ENCODE data around the gene SSTR5.

SSTR5 gene

DNA sequence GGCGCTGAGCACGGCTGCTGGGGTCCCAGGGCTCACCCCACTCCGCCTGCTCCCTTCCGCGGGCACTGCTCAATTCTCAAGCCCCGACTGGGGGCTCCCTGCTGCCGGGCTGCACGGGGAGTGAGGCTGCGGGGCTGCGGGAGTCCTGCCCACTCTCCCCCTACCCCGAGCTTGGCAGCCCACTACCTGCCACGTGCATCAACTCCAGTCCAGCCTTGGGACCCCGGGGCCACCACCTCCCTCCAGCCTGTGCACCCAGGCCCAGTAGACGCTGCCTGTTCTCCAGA lies 43.3 kb upstream of the SSTR5 start:
- H3K4ac ChIP-seq (ENCODE audit: low read depth, low read length): no peak overlapping the region
- no peak overlapping the region for H2AFZ ChIP-seq (ENCODE audit: insufficient read depth, low read length, poor library complexity)
- H3K27ac ChIP-seq (ENCODE audit: low read depth, low read length): no peak overlapping the region
- peaks cover 23% of the 10 kb centered on the region for H3K9me3 ChIP-seq (ENCODE audit: insufficient read depth, low read depth, low read length)
- H3K14ac ChIP-seq (ENCODE audit: low read length): no peak overlapping the region
- no CpG with 5 or more reads among the region's 14 CpGs for WGBS (ENCODE audit: extremely low coverage, insufficient coverage, insufficient read length)
- H4K12ac ChIP-seq (ENCODE audit: low read depth, low read length): no peak overlapping the region
- no peak overlapping the region for H4K8ac ChIP-seq (ENCODE audit: low read depth, low read length)
- H3K18ac ChIP-seq (ENCODE audit: low read length): no peak overlapping the region
- no peaks in the 10 kb centered on the region for H3K27me3 ChIP-seq (ENCODE audit: insufficient read depth, low read length)
- H3K4me1 ChIP-seq (ENCODE audit: control insufficient read depth in 1 of 2, insufficient read depth in 2 of 2, low read length in 2 of 2): no peaks in the 10 kb centered on the region
- no peaks in the 10 kb centered on the region for H3K79me1 ChIP-seq (ENCODE audit: low read length)
- no peaks in the 10 kb centered on the region for H3K79me2 ChIP-seq (ENCODE audit: control insufficient read depth, insufficient read depth, low read length, poor library complexity)
- no peak overlapping the region for H3K23ac ChIP-seq (ENCODE audit: low read length)
- no peak overlapping the region for H2BK5ac ChIP-seq (ENCODE audit: low read depth, low read length, poor library complexity)
- no peak overlapping the region for H3K4me3 ChIP-seq (ENCODE audit: low read depth, low read length)
- no peak overlapping the region for H3K4me2 ChIP-seq (ENCODE audit: low read length)
- H2BK12ac ChIP-seq (ENCODE audit: low read length): no peak overlapping the region
- H2BK120ac ChIP-seq (ENCODE audit: insufficient read depth, low read length, poor library complexity): no peak overlapping the region
- DNase-seq: no peak
- H3K36me3 ChIP-seq (ENCODE audit: control insufficient read depth in 1 of 2, insufficient read depth in 2 of 2, low read length in 2 of 2): no peaks in the 10 kb centered on the region
- H2AK5ac ChIP-seq (ENCODE audit: low read length): no peak overlapping the region
- H4K91ac ChIP-seq (ENCODE audit: low read depth, low read length): no peak overlapping the region
- H3K9ac ChIP-seq (ENCODE audit: low read length): no peak overlapping the region

DNA sequence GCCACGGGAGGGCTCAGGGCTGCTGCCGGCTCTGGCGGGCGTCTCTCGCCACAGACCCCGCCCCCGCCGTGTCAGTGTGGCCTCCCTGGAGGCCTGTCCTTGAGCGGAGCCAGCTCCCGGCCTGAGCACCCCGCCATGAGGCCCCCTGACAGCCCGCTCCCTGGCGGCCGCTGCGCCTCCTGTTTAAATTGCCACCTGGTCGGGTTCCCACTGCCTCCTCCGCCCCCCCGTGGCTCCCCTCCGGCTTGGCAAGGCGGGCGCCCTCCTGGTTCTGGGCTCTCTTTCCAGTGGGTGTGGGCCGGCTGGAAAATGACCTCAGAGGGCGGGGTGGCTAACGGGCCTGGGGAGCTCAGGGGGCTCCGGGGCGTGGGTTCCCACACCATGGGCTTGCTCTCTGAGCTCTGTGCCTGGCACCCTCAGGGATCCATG lies 42.1 kb upstream of the SSTR5 start:
- Histone ChIP-seq H4K12ac (ENCODE audit: low read depth, low read length) (no peak overlapping the region), H3K79me2 (ENCODE audit: control insufficient read depth, insufficient read depth, low read length, poor library complexity) (no peaks in the 10 kb centered on the region), H3K4me1 (ENCODE audit: control insufficient read depth in 1 of 2, insufficient read depth in 2 of 2, low read length in 2 of 2) (no peaks in the 10 kb centered on the region), H2BK5ac (ENCODE audit: low read depth, low read length, poor library complexity) (no peak overlapping the region), H3K4me3 (ENCODE audit: low read depth, low read length) (no peak overlapping the region), H2BK12ac (ENCODE audit: low read length) (no peak overlapping the region), H3K27ac (ENCODE audit: low read depth, low read length) (no peak overlapping the region), H4K91ac (ENCODE audit: low read depth, low read length) (no peak overlapping the region), H3K27me3 (ENCODE audit: insufficient read depth, low read length) (no peaks in the 10 kb centered on the region), H3K79me1 (ENCODE audit: low read length) (no peaks in the 10 kb centered on the region), H3K36me3 (ENCODE audit: control insufficient read depth in 1 of 2, insufficient read depth in 2 of 2, low read length in 2 of 2) (no peaks in the 10 kb centered on the region), H3K4me2 (ENCODE audit: low read length) (no peak overlapping the region), H4K8ac (ENCODE audit: low read depth, low read length) (no peak overlapping the region), H3K14ac (ENCODE audit: low read length) (no peak overlapping the region), H3K9me3 (ENCODE audit: insufficient read depth, low read depth, low read length) (peaks cover 30% of the 10 kb centered on the region), H3K23ac (ENCODE audit: low read length) (no peak overlapping the region), H2AK5ac (ENCODE audit: low read length) (no peak overlapping the region), H2BK120ac (ENCODE audit: insufficient read depth, low read length, poor library complexity) (no peak overlapping the region), H3K4ac (ENCODE audit: low read depth, low read length) (no peak overlapping the region), H2AFZ (ENCODE audit: insufficient read depth, low read length, poor library complexity) (no peak overlapping the region), H3K9ac (ENCODE audit: low read length) (no peak overlapping the region), H3K18ac (ENCODE audit: low read length) (no peak overlapping the region)
- no peak for DNase-seq
- no CpG with 5 or more reads among the region's 26 CpGs for WGBS (ENCODE audit: extremely low coverage, insufficient coverage, insufficient read length)

DNA sequence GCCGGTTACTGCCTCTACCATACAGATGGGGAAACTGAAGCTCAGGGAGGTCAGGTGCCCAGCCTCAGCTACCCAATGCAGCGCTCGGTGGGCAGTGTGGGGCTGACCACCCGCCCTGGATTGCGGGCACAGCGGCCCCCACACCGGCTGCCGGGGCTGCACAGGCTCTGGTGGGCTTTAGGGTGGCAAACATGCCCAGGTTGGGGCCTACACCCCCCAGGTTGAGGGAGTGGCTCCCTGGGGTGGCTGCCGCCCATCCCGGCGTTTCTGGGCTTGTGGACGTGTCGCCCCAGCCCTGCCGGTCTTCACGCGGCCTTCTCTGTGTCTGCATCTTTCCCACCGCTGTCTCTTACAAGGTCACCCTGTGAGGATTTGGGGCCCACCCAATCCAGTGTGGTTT lies 40.9 kb upstream of the SSTR5 start:
- Histone ChIP-seq H3K18ac (ENCODE audit: low read length) (no peak overlapping the region), H2BK5ac (ENCODE audit: low read depth, low read length, poor library complexity) (no peak overlapping the region), H3K9me3 (ENCODE audit: insufficient read depth, low read depth, low read length) (peaks cover 26% of the 10 kb centered on the region), H3K4me1 (ENCODE audit: control insufficient read depth in 1 of 2, insufficient read depth in 2 of 2, low read length in 2 of 2) (peaks cover 0 to under 1% of the 10 kb centered on the region in 2 experiments), H4K12ac (ENCODE audit: low read depth, low read length) (no peak overlapping the region), H3K23ac (ENCODE audit: low read length) (no peak overlapping the region), H3K14ac (ENCODE audit: low read length) (no peak overlapping the region), H4K8ac (ENCODE audit: low read depth, low read length) (no peak overlapping the region), H3K36me3 (ENCODE audit: control insufficient read depth in 1 of 2, insufficient read depth in 2 of 2, low read length in 2 of 2) (no peaks in the 10 kb centered on the region), H2AK5ac (ENCODE audit: low read length) (no peak overlapping the region), H4K91ac (ENCODE audit: low read depth, low read length) (no peak overlapping the region), H2BK12ac (ENCODE audit: low read length) (no peak overlapping the region), H3K79me2 (ENCODE audit: control insufficient read depth, insufficient read depth, low read length, poor library complexity) (no peaks in the 10 kb centered on the region), H3K27me3 (ENCODE audit: insufficient read depth, low read length) (no peaks in the 10 kb centered on the region), H2AFZ (ENCODE audit: insufficient read depth, low read length, poor library complexity) (no peak overlapping the region), H3K27ac (ENCODE audit: low read depth, low read length) (no peak overlapping the region), H3K9ac (ENCODE audit: low read length) (no peak overlapping the region), H3K4me3 (ENCODE audit: low read depth, low read length) (no peak overlapping the region), H3K79me1 (ENCODE audit: low read length) (no peaks in the 10 kb centered on the region), H2BK120ac (ENCODE audit: insufficient read depth, low read length, poor library complexity) (no peak overlapping the region), H3K4me2 (ENCODE audit: low read length) (no peak overlapping the region), H3K4ac (ENCODE audit: low read depth, low read length) (no peak overlapping the region)
- no CpG with 5 or more reads among the region's 17 CpGs for WGBS (ENCODE audit: extremely low coverage, insufficient coverage, insufficient read length)
- no peak for DNase-seq

DNA sequence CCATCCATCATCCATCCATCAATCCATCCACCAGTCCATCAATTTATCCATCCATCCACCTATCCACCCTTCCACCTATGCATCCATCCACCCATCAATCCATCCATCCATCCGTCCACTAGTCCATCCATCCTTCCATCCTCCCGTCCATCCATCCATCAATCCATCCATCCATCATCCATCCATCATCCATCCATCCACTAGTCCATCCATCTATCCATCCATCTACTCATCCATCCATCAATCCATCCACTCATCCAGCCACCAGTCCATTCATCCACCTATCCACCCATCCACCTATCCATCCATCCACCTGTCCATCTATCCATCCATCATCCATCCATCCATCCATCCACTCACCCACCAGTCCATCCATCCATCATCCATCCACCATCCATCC lies 39.9 kb upstream of the SSTR5 start:
- no peak overlapping the region for H4K8ac ChIP-seq (ENCODE audit: low read depth, low read length)
- H2BK120ac ChIP-seq (ENCODE audit: insufficient read depth, low read length, poor library complexity): no peak overlapping the region
- peaks cover 3 to 4% of the 10 kb centered on the region in 2 experiments for H3K4me1 ChIP-seq (ENCODE audit: control insufficient read depth in 1 of 2, insufficient read depth in 2 of 2, low read length in 2 of 2)
- H2AFZ ChIP-seq (ENCODE audit: insufficient read depth, low read length, poor library complexity): no peak overlapping the region
- no peak overlapping the region for H3K27ac ChIP-seq (ENCODE audit: low read depth, low read length)
- H4K12ac ChIP-seq (ENCODE audit: low read depth, low read length): no peak overlapping the region
- H3K18ac ChIP-seq (ENCODE audit: low read length): no peak overlapping the region
- no peaks in the 10 kb centered on the region for H3K36me3 ChIP-seq (ENCODE audit: control insufficient read depth in 1 of 2, insufficient read depth in 2 of 2, low read length in 2 of 2)
- no peaks in the 10 kb centered on the region for H3K79me2 ChIP-seq (ENCODE audit: control insufficient read depth, insufficient read depth, low read length, poor library complexity)
- H3K4me2 ChIP-seq (ENCODE audit: low read length): no peak overlapping the region
- DNase-seq: no peak
- H3K27me3 ChIP-seq (ENCODE audit: insufficient read depth, low read length): no peaks in the 10 kb centered on the region
- H2AK5ac ChIP-seq (ENCODE audit: low read length): no peak overlapping the region
- no peak overlapping the region for H3K4ac ChIP-seq (ENCODE audit: low read depth, low read length)
- no peak overlapping the region for H3K4me3 ChIP-seq (ENCODE audit: low read depth, low read length)
- no peak overlapping the region for H3K14ac ChIP-seq (ENCODE audit: low read length)
- no peak overlapping the region for H2BK5ac ChIP-seq (ENCODE audit: low read depth, low read length, poor library complexity)
- no peak overlapping the region for H2BK12ac ChIP-seq (ENCODE audit: low read length)
- H3K9ac ChIP-seq (ENCODE audit: low read length): no peak overlapping the region
- no peak overlapping the region for H4K91ac ChIP-seq (ENCODE audit: low read depth, low read length)
- WGBS (ENCODE audit: extremely low coverage, insufficient coverage, insufficient read length): 100% methylated on average over 2 of the region's 2 CpGs
- H3K9me3 ChIP-seq (ENCODE audit: insufficient read depth, low read depth, low read length): peaks cover 26% of the 10 kb centered on the region
- no peak overlapping the region for H3K23ac ChIP-seq (ENCODE audit: low read length)
- H3K79me1 ChIP-seq (ENCODE audit: low read length): no peaks in the 10 kb centered on the region
